Stomach (tissue), 9 donors: ENCODE data around the gene SSH2. TPM values are rescaled to one million over a fixed set of nuclear protein-coding genes. Genes with fewer than 3 reads are reported as not detected.

Source experiments
- DNase-seq, 2 donors: peaks; one replicate each; pipeline versions ENCODE4 v3.0.0 to v3.0.0-alpha.2; 2013 to 2019
- H3K27ac ChIP-seq, 5 donors: fragments of 200-600 bp in 4 of 5; sonication (generic) in 4 of 5; one replicate each; pipeline ENCODE4 v1.5.1; 2013 to 2019; ENCODE audit warnings: mild to moderate bottlenecking in 1 of 5, moderate library complexity in 1 of 5
- H3K27me3 ChIP-seq, 3 donors: fragments of 200-600 bp; sonication (generic); one replicate each; pipeline ENCODE4 v1.5.1; 2017 to 2019; ENCODE audit warnings: mixed run types in 1 of 3
- H3K36me3 ChIP-seq, 4 donors: fragments of 200-600 bp; sonication (generic); 1 replicate in 3 of 4; 2 replicates in 1 of 4; pipeline ENCODE4 v1.5.1; 2016 to 2019
- H3K4me1 ChIP-seq, 4 donors: fragments of 200-600 bp; sonication (generic); one replicate each; pipeline ENCODE4 v1.5.1; 2016 to 2019
- H3K4me3 ChIP-seq, 4 donors: fragments of 200-600 bp; sonication (generic) in 3 of 4; one replicate each; pipeline ENCODE4 v1.5.1; 2016 to 2019; ENCODE audit warnings: mild to moderate bottlenecking in 1 of 4
- H3K9me3 ChIP-seq, 4 donors: fragments of 200-600 bp; sonication (generic); one replicate each; pipeline ENCODE4 v1.5.1; 2016 to 2019
- EP300 ChIP-seq: sonication (generic); formaldehyde crosslinking; IDR thresholded peaks from one replicate; pipeline ENCODE4 v1.6.1; 2017; ENCODE audit warnings: antibody characterized with exemption
- POLR2A ChIP-seq, 4 donors: fragments of 450-650 bp; IDR thresholded peaks; one replicate each; pipeline ENCODE4 v1.6.1; 2016; ENCODE audit warnings: antibody characterized with exemption in 4 of 4, control low read depth in 2 of 4, mild to moderate bottlenecking in 1 of 4, moderate library complexity in 1 of 4
- POLR2AphosphoS5 ChIP-seq, 3 donors: sonication (generic); formaldehyde crosslinking; IDR thresholded peaks; one replicate each; pipeline ENCODE4 v1.6.1; 2016; ENCODE audit warnings: antibody characterized with exemption in 3 of 3
- WGBS, 5 donors: extraction: QIAGEN DNeasy Blood & Tissue Kit in 3 of 5; methylation state at CpG; one replicate each; pipeline versions ENCODE4 v1.1.5 to v1.1.7; 2013 to 2018; 5-methylcytosine and 5-hydroxymethylcytosine counted together
- intact Hi-C: fragments of 100-400 bp; cut with DNase I; formaldehyde crosslinking; loops from one replicate; pipeline ENCODE4 v1.15.1; 2023; ENCODE audit warnings: low total_unique reads
- polyA plus RNA-seq, 3 donors: library from polyadenylated mRNA; stranded (reverse); fragments of 200-250 nt; gene quantifications; one replicate each; pipeline ENCODE4 v1.2.3, GENCODE V29; 2013
- total RNA-seq, 5 donors: library from RNA; depleted of rRNA; stranded (reverse); fragments of >200 nt; gene quantifications; one replicate each; pipeline versions ENCODE4 v1.1.0 to v1.2.3, GENCODE V29; 2014 to 2016
- TF ChIP-seq, protein P1 (sequence below), 7 experiments: fragments of 450-650 bp in 4 of 7; fragments of 200-600 bp in 3 of 7; sonication (generic) in 3 of 7; IDR thresholded peaks; one replicate each; pipeline ENCODE4 v1.5.1; 2016 to 2019; ENCODE audit warnings: antibody characterized with exemption in 7 of 7, control low read depth in 2 of 7, mild to moderate bottlenecking in 1 of 7
- donor health status: healthy with polysubstance abuse.
- donor health status: Bipolar disorder and iron deficiency.
- donor health status: healthy.

Gene SSH2
- total and polyA plus RNA-seq, 8 donors = 7.8 to 44.9 (median 24.1) TPM

DNA sequence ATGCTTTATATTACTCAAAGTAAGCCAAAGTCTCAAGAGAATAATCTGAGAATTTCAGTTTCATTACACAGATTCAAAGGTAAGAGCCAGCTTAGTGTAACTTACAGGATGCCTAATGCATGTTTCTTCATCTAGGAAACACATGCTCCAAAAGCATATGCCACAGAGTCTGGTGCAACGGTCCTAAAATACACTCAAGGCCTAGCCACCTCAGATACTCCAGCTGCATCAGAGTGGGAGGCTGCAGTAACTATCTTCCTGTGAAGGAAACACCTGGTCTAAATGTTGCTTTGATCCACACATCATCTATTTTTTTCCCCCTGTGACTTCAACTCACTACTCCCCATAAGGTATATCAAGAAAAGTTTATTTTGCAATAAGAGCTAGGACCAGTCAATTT lies 255.7 kb downstream of the SSH2 start:
- H3K4me3 ChIP-seq = no peak overlapping the region
- DNase-seq = peak in 1 of 2 donors; percentile 26
- WGBS, 5 donors = 65 to 89% (median 67%) methylated on average over 1 of the region's 1 CpG
- TF ChIP-seq, protein P1, sequence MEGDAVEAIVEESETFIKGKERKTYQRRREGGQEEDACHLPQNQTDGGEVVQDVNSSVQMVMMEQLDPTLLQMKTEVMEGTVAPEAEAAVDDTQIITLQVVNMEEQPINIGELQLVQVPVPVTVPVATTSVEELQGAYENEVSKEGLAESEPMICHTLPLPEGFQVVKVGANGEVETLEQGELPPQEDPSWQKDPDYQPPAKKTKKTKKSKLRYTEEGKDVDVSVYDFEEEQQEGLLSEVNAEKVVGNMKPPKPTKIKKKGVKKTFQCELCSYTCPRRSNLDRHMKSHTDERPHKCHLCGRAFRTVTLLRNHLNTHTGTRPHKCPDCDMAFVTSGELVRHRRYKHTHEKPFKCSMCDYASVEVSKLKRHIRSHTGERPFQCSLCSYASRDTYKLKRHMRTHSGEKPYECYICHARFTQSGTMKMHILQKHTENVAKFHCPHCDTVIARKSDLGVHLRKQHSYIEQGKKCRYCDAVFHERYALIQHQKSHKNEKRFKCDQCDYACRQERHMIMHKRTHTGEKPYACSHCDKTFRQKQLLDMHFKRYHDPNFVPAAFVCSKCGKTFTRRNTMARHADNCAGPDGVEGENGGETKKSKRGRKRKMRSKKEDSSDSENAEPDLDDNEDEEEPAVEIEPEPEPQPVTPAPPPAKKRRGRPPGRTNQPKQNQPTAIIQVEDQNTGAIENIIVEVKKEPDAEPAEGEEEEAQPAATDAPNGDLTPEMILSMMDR (IDR thresholded peaks at IDR 0.05) = no peak
- TF ChIP-seq POLR2AphosphoS5 (IDR thresholded peaks at IDR 0.05) (no peak), EP300 (no peak), POLR2A (IDR thresholded peaks at IDR 0.05) (no peak)
- H3K27ac ChIP-seq = no peak overlapping the region
- peaks cover 8 to 80% (median 62%) of the 10 kb centered on the region in 4 donors for H3K36me3 ChIP-seq
- H3K4me1 ChIP-seq = peaks cover 0 to 17% (median 5%) of the 10 kb centered on the region in 4 donors
- intact Hi-C loops = no loop called here
- H3K27me3 ChIP-seq = no peaks in the 10 kb centered on the region
- no peaks in the 10 kb centered on the region for H3K9me3 ChIP-seq

- intact Hi-C loops = no loop called here
- H3K4me3 ChIP-seq = no peak overlapping the region
- H3K27me3 ChIP-seq = no peaks in the 10 kb centered on the region
- peaks cover 17 to 96% (median 85%) of the 10 kb centered on the region in 4 donors for H3K36me3 ChIP-seq
- peaks cover 0 to under 1% (median 0%) of the 10 kb centered on the region in 4 donors for H3K4me1 ChIP-seq
- no peaks in the 10 kb centered on the region for H3K9me3 ChIP-seq
- H3K27ac ChIP-seq = no peak overlapping the region
- no peak for DNase-seq
- TF ChIP-seq, protein P1 (IDR thresholded peaks at IDR 0.05) = no peak
- TF ChIP-seq EP300 (no peak), POLR2A (IDR thresholded peaks at IDR 0.05) (no peak), POLR2AphosphoS5 (IDR thresholded peaks at IDR 0.05) (no peak)
- WGBS, 5 donors = 90 to 95% (median 94%) methylated on average over 5 of the region's 5 CpGs
Measured at GRCh38 chr17:29671661-29672060, 258.4 kb downstream of the SSH2 start.

GRCh38 chr17:29669266-29669665 lies 260.8 kb downstream of the SSH2 start:
- intact Hi-C loops = no loop called here

DNA sequence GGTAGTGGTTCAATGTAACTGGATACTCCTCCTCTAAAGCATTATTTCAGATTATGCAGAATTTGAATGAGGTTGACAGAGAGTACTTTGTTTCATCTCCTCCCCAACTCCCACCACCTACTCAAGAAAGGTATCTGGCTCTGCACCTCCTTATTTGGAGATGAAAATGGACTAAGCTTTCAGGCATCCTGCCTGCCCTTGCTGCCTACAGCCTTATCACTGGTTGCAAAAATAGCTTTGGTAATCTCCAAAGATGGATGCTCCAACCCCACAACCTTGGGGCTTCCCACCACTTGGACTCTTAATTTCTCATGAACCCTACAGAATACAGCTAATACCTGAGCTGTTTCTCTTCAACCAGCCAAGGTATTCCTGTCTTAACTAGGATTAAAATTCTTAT lies 262.1 kb downstream of the SSH2 start:
- H3K27me3 ChIP-seq = no peaks in the 10 kb centered on the region
- no peak overlapping the region for H3K27ac ChIP-seq
- peaks cover 31 to 99% (median 89%) of the 10 kb centered on the region in 4 donors for H3K36me3 ChIP-seq
- no peaks in the 10 kb centered on the region for H3K9me3 ChIP-seq
- no peak for TF ChIP-seq EP300
- no peak for TF ChIP-seq POLR2A (IDR thresholded peaks at IDR 0.05)
- no peak for TF ChIP-seq POLR2AphosphoS5 (IDR thresholded peaks at IDR 0.05)
- TF ChIP-seq, protein P1 (IDR thresholded peaks at IDR 0.05) = no peak
- DNase-seq = no peak
- intact Hi-C loops = no loop called here
- no peak overlapping the region for H3K4me3 ChIP-seq
- H3K4me1 ChIP-seq = peaks cover 0 to 18% (median 0%) of the 10 kb centered on the region in 4 donors

More at GRCh38 chr17:29669266-29669665, 260.8 kb downstream of the SSH2 start:
- H3K9me3 ChIP-seq = no peaks in the 10 kb centered on the region
- no peaks in the 10 kb centered on the region for H3K27me3 ChIP-seq
- H3K36me3 ChIP-seq = peaks cover 31 to 100% (median 88%) of the 10 kb centered on the region in 4 donors
- TF ChIP-seq, protein P1 (IDR thresholded peaks at IDR 0.05) = no peak
- TF ChIP-seq POLR2A (IDR thresholded peaks at IDR 0.05) (no peak), POLR2AphosphoS5 (IDR thresholded peaks at IDR 0.05) (no peak)
- peaks cover 0 to 13% (median 0%) of the 10 kb centered on the region in 4 donors for H3K4me1 ChIP-seq
- DNase-seq = no peak
- no peak overlapping the region for H3K4me3 ChIP-seq
- no peak overlapping the region for H3K27ac ChIP-seq
